Loucy (cell line): ENCODE results near the gene CISD1.

ENCODE experiments used
- H2AFZ ChIP-seq: fragments of 200-600 bp; sonication (generic); 2 replicates; pipeline ENCODE4 v1.6.0; 2016; ENCODE audit warnings: antibody characterized with exemption, mild to moderate bottlenecking, low read length, moderate library complexity
- H3F3A ChIP-seq: fragments of 200-600 bp; 2 replicates; pipeline ENCODE4 v1.6.0; 2016; ENCODE audit warnings: antibody characterized with exemption, low read depth, mild to moderate bottlenecking
- H3K27me3 ChIP-seq: fragments of 200-600 bp; sonication (generic); 2 replicates; pipeline ENCODE4 v1.6.1; 2014; ENCODE audit warnings: low read length, mild to moderate bottlenecking; ENCODE audit not compliant: insufficient read depth, poor library complexity, severe bottlenecking
- H3K36me3 ChIP-seq: fragments of 200-600 bp; sonication (generic); 2 replicates; pipeline ENCODE4 v1.6.1; 2016; ENCODE audit warnings: low read length; ENCODE audit not compliant: insufficient read depth
- H3K4me1 ChIP-seq: fragments of 200-600 bp; sonication (generic); 2 replicates; pipeline ENCODE4 v1.5.1; 2014; ENCODE audit warnings: low read length, mild to moderate bottlenecking; ENCODE audit not compliant: insufficient read depth, poor library complexity, severe bottlenecking
- H3K4me2 ChIP-seq: fragments of 200-600 bp; sonication (generic); 2 replicates; pipeline ENCODE4 v1.6.0; 2014; ENCODE audit warnings: antibody characterized with exemption, low read length, low read depth, mild to moderate bottlenecking; ENCODE audit not compliant: poor library complexity, severe bottlenecking
- H3K4me3 ChIP-seq: fragments of 200-600 bp; sonication (generic); 2 replicates; pipeline ENCODE4 v1.5.1; 2014; ENCODE audit warnings: low read length, mild to moderate bottlenecking, mixed read lengths; ENCODE audit not compliant: poor library complexity, severe bottlenecking
- H3K79me2 ChIP-seq: fragments of 200-600 bp; sonication (generic); 2 replicates; pipeline ENCODE4 v1.6.1; 2014; ENCODE audit warnings: low read length; ENCODE audit not compliant: insufficient read depth
- H3K9ac ChIP-seq: fragments of 200-600 bp; sonication (generic); 2 replicates; pipeline ENCODE4 v1.6.0; 2014; ENCODE audit warnings: mild to moderate bottlenecking, low read depth, low read length, moderate library complexity; ENCODE audit not compliant: poor library complexity, severe bottlenecking
- H3K9me2 ChIP-seq: fragments of 200-600 bp; sonication (generic); replicated peaks from 2 replicates; pipeline ENCODE4 v1.6.1; 2016; ENCODE audit warnings: low read depth, low read length, mixed read lengths
- H3K9me3 ChIP-seq: fragments of 200-600 bp; sonication (generic); 2 replicates; pipeline ENCODE4 v1.6.1; 2014; ENCODE audit warnings: mild to moderate bottlenecking, antibody characterized with exemption, low read length, low read depth; ENCODE audit not compliant: insufficient read depth
- H4K20me1 ChIP-seq: fragments of 200-600 bp; sonication (generic); 2 replicates; pipeline ENCODE4 v1.6.0; 2014; ENCODE audit warnings: antibody characterized with exemption, low read length, mild to moderate bottlenecking; ENCODE audit not compliant: insufficient read depth, poor library complexity, severe bottlenecking
- CTCF ChIP-seq: fragments of 200-600 bp; sonication (generic); conservative IDR thresholded peaks from 2 replicates; pipeline ENCODE4 v1.5.1; 2014; ENCODE audit warnings: mild to moderate bottlenecking, antibody characterized with exemption, low read length
- EZH2phosphoT487 ChIP-seq: fragments of 200-600 bp; IDR thresholded peaks from 2 replicates; pipeline ENCODE4 v1.6.1; 2018; ENCODE audit warnings: antibody characterized with exemption, mild to moderate bottlenecking, moderate library complexity, borderline replicate concordance

The CISD1 gene

GRCh38 chr10:58265249-58265648 lies 3.7 kb upstream of the CISD1 start:
- H4K20me1 ChIP-seq: peaks cover 52% of the 10 kb centered on the region
- peak overlapping the region; percentile 94 for H3K4me2 ChIP-seq
- H3K4me3 ChIP-seq: peak overlapping the region; percentile 85
- H3K9me3 ChIP-seq: no peaks in the 10 kb centered on the region
- TF ChIP-seq CTCF (no peak), EZH2phosphoT487 (no peak)
- no peaks in the 10 kb centered on the region for H3K36me3 ChIP-seq
- no peaks in the 10 kb centered on the region for H3F3A ChIP-seq
- H3K9ac ChIP-seq: peak overlapping the region; percentile 63
- H3K4me1 ChIP-seq: peaks cover 38% of the 10 kb centered on the region
- H3K79me2 ChIP-seq: peaks cover 77% of the 10 kb centered on the region
- H3K27me3 ChIP-seq: no peaks in the 10 kb centered on the region
- H3K9me2 ChIP-seq: no peaks in the 10 kb centered on the region
- no peak overlapping the region for H2AFZ ChIP-seq

GRCh38 chr10:58266003-58266825 lies 2.7 kb upstream of the CISD1 start:
- Histone ChIP-seq H2AFZ (peak overlapping the region; percentile 14; the same call in 1 of the 2 replicates), H3K4me3 (peak overlapping the region; percentile 85)
- no peak for TF ChIP-seq EZH2phosphoT487
- no peak for TF ChIP-seq CTCF

GRCh38 chr10:58266826-58267712 lies 1.9 kb upstream of the CISD1 start:
- peaks cover 41% of the 10 kb centered on the region for H4K20me1 ChIP-seq
- no peaks in the 10 kb centered on the region for H3K36me3 ChIP-seq
- no peaks in the 10 kb centered on the region for H3K9me2 ChIP-seq
- no peaks in the 10 kb centered on the region for H3K27me3 ChIP-seq
- peaks cover 67% of the 10 kb centered on the region for H3K79me2 ChIP-seq
- H3K4me2 ChIP-seq: peak overlapping the region; percentile 94
- no peaks in the 10 kb centered on the region for H3F3A ChIP-seq
- no peaks in the 10 kb centered on the region for H3K9me3 ChIP-seq
- H2AFZ ChIP-seq: peak overlapping the region; percentile 83
- peak overlapping the region; percentile 63 for H3K9ac ChIP-seq
- H3K4me1 ChIP-seq: peaks cover 42% of the 10 kb centered on the region
- peak overlapping the region; percentile 85 for H3K4me3 ChIP-seq
- no peak for TF ChIP-seq EZH2phosphoT487
- TF ChIP-seq CTCF: no peak

More at GRCh38 chr10:58266003-58266825, 2.7 kb upstream of the CISD1 start:
- Histone ChIP-seq H3K9me3 (no peaks in the 10 kb centered on the region), H3K4me1 (peaks cover 42% of the 10 kb centered on the region), H3K27me3 (no peaks in the 10 kb centered on the region), H3K9ac (peak overlapping the region; percentile 63), H3F3A (no peaks in the 10 kb centered on the region), H4K20me1 (peaks cover 43% of the 10 kb centered on the region), H3K79me2 (peaks cover 74% of the 10 kb centered on the region), H3K4me2 (peak overlapping the region; percentile 94), H3K36me3 (no peaks in the 10 kb centered on the region), H3K9me2 (no peaks in the 10 kb centered on the region)
